ENCODE measurements around the gene DNAH17.

DNAH17 gene

DNA sequence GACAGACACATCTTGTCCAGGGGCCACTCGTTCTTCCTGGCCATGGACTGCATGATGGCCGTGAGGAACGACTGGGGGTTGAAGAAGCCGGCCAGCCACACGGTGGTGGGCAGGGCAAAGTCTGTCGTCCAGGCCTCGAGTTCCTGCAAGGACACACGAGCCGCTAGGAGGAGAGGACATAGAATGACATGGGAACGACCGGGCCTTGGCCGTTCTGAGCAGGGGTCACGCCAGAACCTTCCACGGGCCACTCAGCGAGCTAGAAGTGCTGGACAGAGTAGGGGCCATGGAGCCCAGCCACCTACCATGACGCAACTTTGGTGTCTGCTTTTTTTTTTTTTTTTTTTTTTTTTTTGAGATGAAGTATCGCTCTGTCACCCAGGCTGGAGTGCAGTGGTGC lies 151.8 kb downstream of the DNAH17 start:
- peaks cover 65% of the 10 kb centered on the region for H3K36me3 ChIP-seq
- no peak for DNase-seq
- no peaks in the 10 kb centered on the region for H3K27me3 ChIP-seq (ENCODE audit: insufficient read depth, low read depth, severe bottlenecking)
- H3K27ac ChIP-seq: no peak overlapping the region
- no peaks in the 10 kb centered on the region for H3K9me3 ChIP-seq (ENCODE audit: severe bottlenecking)
- H3K4me3 ChIP-seq (ENCODE audit: low read depth, low read length): no peak overlapping the region
- TF ChIP-seq CTCF (IDR thresholded peaks at IDR 0.05; ENCODE audit: low read depth, low read length): no peak

DNA sequence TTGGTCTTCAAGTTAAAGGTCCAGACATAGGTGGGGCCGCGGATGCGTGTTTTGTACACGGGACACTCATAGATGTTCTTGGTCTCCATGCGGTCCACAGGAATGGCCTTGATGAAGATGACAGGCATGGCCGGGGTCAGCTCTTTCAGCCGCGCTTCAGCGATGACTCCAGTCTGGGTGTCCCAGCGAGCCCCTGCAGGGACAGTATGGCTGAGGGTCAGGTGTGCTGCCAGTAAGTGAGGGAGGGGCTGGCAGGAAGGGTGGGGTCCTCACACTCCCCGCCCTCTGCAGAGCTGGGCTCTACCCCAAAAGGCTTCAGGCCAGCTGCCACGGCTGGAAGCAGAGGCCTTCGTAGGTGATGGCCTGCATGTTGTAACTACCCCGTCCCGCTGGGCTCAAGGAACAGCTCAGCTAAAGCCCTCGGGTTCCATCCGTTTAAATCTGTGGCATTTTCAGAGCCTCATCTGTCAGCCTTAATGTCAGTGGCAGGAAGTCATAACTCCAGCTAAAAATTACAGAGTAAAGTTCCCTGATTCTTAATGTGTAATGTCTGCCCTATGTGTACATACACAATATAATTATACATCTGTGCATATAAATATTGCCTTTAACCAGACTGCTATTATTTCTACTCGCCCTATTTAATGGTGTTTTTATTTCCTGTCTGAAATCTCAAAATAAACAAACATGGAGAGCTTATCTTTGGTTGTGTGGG lies 153.1 kb downstream of the DNAH17 start:
- Histone ChIP-seq H3K27ac (no peak overlapping the region), H3K36me3 (peaks cover 78% of the 10 kb centered on the region), H3K4me3 (ENCODE audit: low read depth, low read length) (no peak overlapping the region), H3K9me3 (ENCODE audit: severe bottlenecking) (no peaks in the 10 kb centered on the region), H3K27me3 (ENCODE audit: insufficient read depth, low read depth, severe bottlenecking) (no peaks in the 10 kb centered on the region)
- TF ChIP-seq CTCF (IDR thresholded peaks at IDR 0.05; ENCODE audit: low read depth, low read length): no peak
- DNase-seq: no peak

DNA sequence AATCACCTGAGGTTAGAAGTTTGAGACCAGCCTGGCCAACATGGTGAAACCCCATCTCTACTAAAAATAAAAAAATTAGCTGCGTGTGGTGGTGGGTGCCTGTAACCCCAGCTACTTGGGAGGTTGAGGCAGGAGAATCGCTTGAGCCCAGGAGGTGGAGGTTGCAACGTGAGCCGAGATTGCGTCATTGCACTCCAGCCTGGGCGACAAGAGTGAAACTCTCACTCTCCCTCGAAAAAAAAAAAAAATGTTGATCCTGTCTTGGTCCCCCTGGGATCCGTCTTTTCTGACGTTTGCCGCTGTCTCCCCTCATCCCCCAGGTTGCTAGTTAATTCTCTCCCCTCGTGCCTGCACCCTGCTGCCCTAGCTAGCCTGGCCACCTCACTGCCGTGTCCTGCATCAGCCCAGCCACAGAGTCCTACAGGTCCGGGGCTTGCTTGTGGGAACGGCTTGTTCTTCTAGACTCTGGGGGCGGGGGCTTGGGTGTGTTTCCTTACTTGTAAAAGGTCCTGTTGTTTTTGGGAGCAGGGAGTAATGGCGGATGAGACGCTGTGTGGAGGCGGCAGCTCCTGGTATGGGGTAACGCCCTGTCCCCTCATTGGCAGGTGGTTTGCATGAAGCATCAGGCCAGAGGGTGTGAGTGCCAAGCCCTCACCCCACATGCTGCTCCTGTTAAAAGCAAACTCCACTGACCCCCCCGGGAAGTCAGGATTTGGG lies 154.2 kb downstream of the DNAH17 start:
- no peaks in the 10 kb centered on the region for H3K27me3 ChIP-seq (ENCODE audit: insufficient read depth, low read depth, severe bottlenecking)
- H3K4me3 ChIP-seq (ENCODE audit: low read depth, low read length): no peak overlapping the region
- no peak for DNase-seq
- H3K27ac ChIP-seq: no peak overlapping the region
- H3K9me3 ChIP-seq (ENCODE audit: severe bottlenecking): no peaks in the 10 kb centered on the region
- H3K36me3 ChIP-seq: peaks cover 78% of the 10 kb centered on the region
- no peak for TF ChIP-seq CTCF (IDR thresholded peaks at IDR 0.05; ENCODE audit: low read depth, low read length)

- no peaks in the 10 kb centered on the region for H3K9me3 ChIP-seq (ENCODE audit: severe bottlenecking)
Measured at GRCh38 chr17:78422267-78422605, 155.0 kb downstream of the DNAH17 start.

DNA sequence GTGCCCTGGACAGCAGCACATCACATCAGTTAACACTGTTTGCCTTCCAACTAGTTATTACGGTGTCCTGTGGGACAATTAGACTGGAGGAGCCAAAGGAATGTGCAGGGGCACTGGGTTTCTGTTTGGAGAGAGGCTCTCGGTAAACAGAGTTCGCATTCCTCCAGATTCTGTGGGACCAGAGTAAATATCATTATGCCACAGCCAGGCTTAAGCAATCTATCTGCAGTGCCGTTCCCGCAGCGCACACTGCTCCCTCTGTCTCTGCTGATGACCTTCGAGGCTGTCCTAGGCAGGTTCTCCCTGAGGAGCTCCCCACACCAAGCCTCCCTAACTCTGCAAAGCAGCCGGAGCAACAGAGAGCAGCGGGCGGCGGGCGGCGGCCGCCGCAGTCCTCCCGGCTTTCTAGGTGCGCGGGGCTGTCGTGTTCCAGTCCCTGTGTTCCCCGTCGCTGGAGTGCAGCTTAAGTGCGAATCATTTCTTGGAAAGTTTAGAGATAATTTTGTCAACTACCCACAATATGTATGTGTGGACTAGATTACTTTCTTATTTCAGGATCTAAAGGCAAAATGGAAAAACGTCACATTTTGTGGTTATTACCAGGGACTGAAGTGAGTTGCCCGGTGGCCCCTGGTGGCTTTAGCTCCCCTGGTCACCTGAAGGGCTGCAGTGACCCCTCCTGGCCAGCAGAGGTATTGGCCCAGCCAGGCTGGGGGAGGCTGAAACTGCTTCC lies 155.5 kb downstream of the DNAH17 start:
- H3K9me3 ChIP-seq (ENCODE audit: severe bottlenecking): no peaks in the 10 kb centered on the region

More at GRCh38 chr17:78422267-78422605, 155.0 kb downstream of the DNAH17 start:
- TF ChIP-seq CTCF (IDR thresholded peaks at IDR 0.05; ENCODE audit: low read depth, low read length): no peak
- Histone ChIP-seq H3K27me3 (ENCODE audit: insufficient read depth, low read depth, severe bottlenecking) (no peaks in the 10 kb centered on the region), H3K4me3 (ENCODE audit: low read depth, low read length) (no peak overlapping the region), H3K27ac (no peak overlapping the region), H3K36me3 (peaks cover 79% of the 10 kb centered on the region)
- DNase-seq: no peak

More for the DNA sequence above, 155.5 kb downstream of the DNAH17 start:
- peak; percentile 98 for TF ChIP-seq CTCF (IDR thresholded peaks at IDR 0.05; ENCODE audit: low read depth, low read length)
- H3K36me3 ChIP-seq: peaks cover 79% of the 10 kb centered on the region
- no peak overlapping the region for H3K4me3 ChIP-seq (ENCODE audit: low read depth, low read length)
- H3K27me3 ChIP-seq (ENCODE audit: insufficient read depth, low read depth, severe bottlenecking): no peaks in the 10 kb centered on the region
- DNase-seq: peak; percentile 87
- H3K27ac ChIP-seq: no peak overlapping the region

Measured in WERI-Rb-1 (cell line).